ENCODE measurements around the gene UNG.

- TF ChIP-seq, protein P1, sequence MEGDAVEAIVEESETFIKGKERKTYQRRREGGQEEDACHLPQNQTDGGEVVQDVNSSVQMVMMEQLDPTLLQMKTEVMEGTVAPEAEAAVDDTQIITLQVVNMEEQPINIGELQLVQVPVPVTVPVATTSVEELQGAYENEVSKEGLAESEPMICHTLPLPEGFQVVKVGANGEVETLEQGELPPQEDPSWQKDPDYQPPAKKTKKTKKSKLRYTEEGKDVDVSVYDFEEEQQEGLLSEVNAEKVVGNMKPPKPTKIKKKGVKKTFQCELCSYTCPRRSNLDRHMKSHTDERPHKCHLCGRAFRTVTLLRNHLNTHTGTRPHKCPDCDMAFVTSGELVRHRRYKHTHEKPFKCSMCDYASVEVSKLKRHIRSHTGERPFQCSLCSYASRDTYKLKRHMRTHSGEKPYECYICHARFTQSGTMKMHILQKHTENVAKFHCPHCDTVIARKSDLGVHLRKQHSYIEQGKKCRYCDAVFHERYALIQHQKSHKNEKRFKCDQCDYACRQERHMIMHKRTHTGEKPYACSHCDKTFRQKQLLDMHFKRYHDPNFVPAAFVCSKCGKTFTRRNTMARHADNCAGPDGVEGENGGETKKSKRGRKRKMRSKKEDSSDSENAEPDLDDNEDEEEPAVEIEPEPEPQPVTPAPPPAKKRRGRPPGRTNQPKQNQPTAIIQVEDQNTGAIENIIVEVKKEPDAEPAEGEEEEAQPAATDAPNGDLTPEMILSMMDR (IDR thresholded peaks at IDR 0.05), result no peak
- TF ChIP-seq POLR2A (IDR thresholded peaks at IDR 0.05), result no peak
Observed at GRCh38 chr12:109097140-109097434, 310 bp upstream of the UNG start.

Measured in breast epithelium (tissue), 3 donors.